GM12875 (cell line): Measurements from ENCODE around the gene GHRHR.

Source experiments
- H3K4me3 ChIP-seq: one replicate; pipeline ENCODE4 v1.5.1; 2011; ENCODE audit warnings: low read depth, low read length, control low read depth
- TF ChIP-seq, protein P1 (sequence below): IDR thresholded peaks from 2 replicates; pipeline ENCODE4 v1.5.1; 2011; ENCODE audit warnings: low read depth, mild to moderate bottlenecking, control low read depth, inconsistent platforms, low read length, moderate library complexity, borderline replicate concordance; ENCODE audit not compliant: insufficient read depth

The GHRHR gene

DNA sequence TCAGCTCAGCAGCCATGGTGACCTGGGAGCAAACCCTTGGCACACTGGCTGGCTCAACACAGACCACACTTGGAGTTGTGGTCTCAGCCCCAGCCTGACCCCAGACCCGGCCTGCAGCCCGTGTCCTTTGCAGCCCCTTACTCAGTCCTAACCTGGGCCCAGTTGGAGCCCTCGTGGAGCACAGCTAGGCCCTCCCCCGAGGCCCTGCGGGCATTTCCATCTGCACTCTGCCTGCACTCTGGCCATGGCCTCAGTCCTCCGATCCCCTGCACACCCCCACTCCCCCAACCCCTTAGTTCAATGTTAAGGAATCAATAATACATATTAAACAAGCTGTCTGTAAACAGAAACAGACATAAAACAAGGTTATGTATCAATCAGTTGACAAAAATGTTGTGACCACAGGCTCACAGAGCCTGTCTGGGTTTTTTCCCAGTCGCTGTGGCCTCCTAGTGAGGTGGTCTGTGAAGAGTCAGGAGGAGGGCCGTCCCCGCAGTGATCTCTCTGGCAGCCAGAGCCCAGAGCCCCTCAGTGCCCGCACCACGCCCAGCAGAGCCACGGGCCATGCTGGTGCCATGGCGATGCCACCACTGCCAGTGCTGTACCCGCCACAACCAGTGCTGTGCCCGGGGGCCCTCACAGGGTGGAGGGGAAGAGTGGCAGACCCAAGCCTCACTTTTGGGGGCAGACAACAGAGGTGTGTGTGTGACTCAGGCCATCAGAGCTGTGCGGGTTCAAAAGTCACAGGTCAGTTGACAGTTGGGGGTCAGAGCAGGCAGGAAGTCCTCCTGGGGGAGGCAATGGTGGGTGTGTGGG lies 25.5 kb downstream of the GHRHR start:
- TF ChIP-seq, protein P1, sequence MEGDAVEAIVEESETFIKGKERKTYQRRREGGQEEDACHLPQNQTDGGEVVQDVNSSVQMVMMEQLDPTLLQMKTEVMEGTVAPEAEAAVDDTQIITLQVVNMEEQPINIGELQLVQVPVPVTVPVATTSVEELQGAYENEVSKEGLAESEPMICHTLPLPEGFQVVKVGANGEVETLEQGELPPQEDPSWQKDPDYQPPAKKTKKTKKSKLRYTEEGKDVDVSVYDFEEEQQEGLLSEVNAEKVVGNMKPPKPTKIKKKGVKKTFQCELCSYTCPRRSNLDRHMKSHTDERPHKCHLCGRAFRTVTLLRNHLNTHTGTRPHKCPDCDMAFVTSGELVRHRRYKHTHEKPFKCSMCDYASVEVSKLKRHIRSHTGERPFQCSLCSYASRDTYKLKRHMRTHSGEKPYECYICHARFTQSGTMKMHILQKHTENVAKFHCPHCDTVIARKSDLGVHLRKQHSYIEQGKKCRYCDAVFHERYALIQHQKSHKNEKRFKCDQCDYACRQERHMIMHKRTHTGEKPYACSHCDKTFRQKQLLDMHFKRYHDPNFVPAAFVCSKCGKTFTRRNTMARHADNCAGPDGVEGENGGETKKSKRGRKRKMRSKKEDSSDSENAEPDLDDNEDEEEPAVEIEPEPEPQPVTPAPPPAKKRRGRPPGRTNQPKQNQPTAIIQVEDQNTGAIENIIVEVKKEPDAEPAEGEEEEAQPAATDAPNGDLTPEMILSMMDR: no peak
- H3K4me3 ChIP-seq: no peak overlapping the region

DNA sequence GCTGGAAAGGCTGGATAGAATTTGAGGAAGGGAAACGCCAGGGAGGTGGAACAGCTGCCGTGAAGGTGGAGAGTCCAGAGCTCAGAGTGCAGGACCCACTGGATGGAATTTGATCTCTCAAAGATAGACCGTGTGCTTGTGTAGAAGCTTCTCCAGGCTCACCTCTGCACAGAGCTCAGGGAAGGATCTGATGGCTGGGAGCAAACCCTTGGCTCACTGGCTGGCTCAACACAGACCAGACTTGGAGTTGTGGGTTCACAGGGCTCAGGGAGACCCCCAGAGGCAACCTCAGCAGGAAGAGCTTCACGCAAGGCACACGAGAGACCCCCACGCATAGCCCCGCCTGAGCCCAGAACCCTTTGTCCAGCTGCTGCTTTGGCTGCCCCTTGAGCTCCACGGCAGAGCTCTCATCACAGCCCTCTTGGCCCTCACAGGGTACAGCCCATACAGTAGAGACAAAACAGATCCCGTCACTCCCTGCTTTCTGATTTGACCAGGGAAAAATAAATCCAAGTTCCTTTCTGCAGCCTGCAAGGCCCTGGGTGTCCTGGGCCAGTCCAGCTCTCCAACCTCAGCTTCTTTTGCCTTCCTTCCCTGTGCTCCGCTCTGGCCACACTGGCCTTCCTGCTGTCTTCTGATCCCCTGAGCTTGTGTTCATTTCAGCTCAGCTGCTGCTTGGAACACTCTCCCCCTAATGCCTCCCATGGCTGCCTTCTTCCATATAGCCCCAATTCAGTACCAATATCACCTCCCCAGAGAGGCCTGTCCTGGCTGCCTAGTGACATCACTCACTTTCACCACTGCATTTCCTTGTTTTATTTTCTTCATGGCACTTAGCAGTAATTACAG lies 26.3 kb downstream of the GHRHR start:
- no peak overlapping the region for H3K4me3 ChIP-seq

DNA sequence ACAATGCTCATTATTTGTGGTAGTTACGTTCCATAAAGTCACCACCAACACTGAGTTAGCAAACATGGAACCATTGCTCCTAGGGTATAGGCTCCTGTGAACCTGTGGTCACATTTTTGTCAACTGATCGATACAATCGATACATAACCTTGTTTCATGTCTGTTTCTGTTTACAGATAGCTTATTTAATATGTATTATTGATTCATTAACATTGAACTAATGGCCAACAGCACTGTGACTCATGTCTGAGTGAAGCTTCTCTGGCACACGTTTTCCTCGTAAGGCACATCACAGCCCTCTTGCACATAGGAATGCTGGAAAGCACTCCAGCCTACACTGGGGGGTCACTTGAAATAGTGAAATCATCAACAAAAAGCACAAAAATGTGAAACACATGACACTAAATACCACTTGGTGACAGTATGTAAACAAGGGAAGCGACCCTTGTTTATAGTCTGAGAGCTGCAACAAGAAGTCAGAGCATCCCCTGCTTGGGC lies 27.0 kb downstream of the GHRHR start:
- TF ChIP-seq, protein P1: no peak
- no peak overlapping the region for H3K4me3 ChIP-seq

More for the DNA sequence above, 26.3 kb downstream of the GHRHR start:
- TF ChIP-seq, protein P1: no peak

DNA sequence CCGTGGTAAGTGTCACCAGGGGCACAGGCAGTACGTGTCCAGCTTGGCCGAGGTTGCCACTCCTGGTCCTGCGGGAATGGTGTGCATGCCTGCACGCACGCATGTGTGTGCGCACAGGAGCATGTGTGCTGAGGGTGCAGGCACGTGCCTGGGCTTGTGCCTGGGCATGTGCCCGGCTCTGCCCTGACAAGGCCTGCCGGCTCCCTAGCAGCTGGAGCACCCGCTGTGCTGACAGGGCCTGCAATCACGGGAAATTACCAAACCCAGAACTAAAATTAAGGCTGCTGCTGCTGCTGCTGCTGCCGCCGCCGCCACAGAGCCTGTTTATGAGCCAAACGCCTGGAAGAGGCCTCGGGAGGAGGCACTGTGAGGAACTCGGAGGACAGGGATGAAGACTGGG lies 28.7 kb downstream of the GHRHR start:
- H3K4me3 ChIP-seq: no peak overlapping the region
- TF ChIP-seq, protein P1: no peak

DNA sequence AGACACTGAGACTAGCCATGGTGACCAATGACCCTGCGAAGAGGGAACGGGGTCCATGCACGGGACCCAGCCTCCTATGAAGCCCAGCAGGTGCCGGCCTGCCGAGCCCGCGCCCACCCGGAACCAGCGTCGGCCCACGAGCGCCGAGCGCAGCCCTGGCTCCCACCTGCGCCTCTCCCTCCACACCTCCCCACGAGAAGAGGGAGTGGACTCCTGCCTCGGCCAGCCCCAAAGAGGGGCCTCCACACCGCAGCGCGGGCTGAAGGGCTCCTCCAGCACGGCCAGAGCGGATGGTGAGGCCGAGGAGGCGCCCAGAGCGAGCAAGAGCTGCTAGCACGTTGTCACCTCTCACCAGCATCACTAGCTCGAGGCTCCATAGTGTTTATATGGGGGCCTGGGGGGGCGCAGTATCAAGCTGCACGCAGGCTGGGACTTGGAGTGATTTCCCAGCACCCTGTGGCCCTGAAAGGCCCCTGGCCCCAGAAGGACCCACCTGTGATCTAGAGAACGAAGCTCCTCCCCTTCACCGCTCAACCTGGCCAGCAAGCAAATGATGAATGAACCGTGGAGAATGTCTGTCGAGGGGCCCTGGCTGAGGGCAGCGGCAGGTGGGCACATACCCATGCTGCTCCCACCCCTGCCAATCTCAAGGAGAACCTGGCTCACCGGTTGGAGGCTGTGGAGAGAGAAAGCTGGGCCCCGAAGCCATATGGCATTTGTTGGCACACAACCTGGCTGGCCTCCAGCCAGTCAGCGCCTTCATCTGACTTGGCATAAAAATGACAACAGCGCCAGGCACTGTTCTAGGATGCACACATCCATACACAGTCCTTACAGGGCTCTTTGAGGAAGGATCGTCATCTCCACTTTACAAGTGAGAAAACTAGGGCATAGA lies 30.7 kb downstream of the GHRHR start:
- no peak overlapping the region for H3K4me3 ChIP-seq
- TF ChIP-seq, protein P1: no peak

DNA sequence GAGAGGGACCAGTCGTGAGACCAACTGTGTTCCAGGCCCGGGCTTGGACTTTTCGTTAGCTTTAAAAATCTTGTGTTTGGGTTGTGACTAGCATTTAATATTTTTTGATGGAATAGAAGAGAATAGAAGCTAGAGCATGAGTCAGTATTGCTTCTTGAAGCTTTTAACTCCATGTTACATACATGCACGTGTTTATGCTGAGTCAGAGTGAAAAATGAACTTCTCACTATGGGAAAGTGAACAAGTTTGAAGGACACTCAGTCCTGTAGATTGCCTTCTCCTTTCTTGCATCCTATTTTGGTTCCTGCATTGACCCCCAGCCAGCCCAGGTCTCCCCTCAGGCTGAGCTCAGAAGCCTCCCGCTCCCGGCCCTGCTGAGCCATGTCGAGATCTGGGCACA lies 31.8 kb downstream of the GHRHR start:
- H3K4me3 ChIP-seq: no peak overlapping the region
- TF ChIP-seq, protein P1: no peak
